GM18867 (cell line): ENCODE measurements around the gene HNRNPDL.
A peak's percentile ranks its signal among the peaks of the same experiment; 100 is the strongest.
"Not testable (repeated sequence)": the region's sequence is repeated elsewhere in the genome, so short reads cannot be mapped to it uniquely, and the experiment has no call there.

Source experiments
- ATAC-seq: cut with Tn5 transposase; IDR thresholded peaks from one replicate; pipeline ENCODE4 v1.9.1; 2021; ENCODE audit warnings: mild to moderate bottlenecking, moderate library complexity; ENCODE audit not compliant: unreplicated experiment

HNRNPDL gene

DNA sequence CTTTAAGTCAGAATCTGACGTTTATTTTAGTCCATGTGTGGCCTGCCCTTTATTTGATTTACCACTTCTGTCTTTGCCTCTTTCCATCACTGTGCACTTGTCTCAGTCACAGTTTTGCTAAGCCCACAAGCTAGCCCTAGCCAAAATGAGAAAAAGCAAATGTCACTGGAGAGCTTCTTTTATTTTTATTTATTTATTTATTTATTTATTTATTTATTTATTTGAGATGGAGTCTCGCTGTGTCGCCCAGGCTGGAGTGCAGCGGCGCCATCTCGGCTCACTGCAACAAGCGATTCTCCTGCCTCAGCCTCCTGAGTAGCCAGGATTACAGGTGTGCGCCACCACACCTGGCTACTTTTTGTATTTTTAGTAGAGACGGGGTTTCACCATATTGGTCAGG, 40.2 kb downstream of the HNRNPDL start:
- ATAC-seq = not testable (repeated sequence)

DNA sequence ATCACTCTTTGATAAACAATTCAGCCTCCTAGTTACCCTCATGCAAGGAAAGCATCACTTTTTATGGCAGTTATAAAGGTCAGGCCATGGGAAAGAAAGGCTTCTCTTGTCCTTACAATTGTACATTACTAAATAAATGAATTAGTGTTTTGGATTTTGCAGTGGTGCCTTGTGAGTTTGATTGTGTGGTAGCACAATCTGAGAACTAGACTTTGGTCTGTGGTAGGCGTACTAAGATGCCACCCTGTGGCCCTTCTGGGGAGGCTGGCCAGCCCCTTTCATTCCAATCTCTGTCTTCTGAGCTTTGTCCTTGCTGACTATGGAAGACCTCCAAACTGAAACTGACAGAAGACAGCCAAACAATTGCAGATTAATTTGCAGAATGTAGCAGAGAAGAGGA, 41.9 kb downstream of the HNRNPDL start:
- ATAC-seq = no peak

DNA sequence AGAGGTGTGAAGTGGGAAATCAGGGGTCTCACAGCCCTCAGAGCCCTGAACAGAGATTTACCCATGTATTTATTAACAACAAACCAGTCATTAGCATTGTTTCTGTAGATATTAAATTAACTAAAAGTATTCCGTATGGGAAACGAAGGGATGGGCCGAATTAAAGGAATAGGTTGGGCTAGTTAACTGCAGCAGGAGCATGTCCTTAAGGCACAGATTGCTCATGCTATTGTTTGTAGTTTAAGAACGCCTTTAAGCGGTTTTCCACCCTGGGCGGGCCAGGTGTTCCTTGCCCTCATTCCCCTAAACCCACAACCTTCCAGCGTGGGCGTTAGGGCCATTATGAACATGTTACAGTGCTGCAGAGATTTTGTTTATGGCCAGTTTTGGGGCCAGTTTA, 44.0 kb downstream of the HNRNPDL start:
- not testable (repeated sequence) for ATAC-seq

GRCh38 chr4:82382751-82383150, 47.5 kb downstream of the HNRNPDL start:
- ATAC-seq = no peak

DNA sequence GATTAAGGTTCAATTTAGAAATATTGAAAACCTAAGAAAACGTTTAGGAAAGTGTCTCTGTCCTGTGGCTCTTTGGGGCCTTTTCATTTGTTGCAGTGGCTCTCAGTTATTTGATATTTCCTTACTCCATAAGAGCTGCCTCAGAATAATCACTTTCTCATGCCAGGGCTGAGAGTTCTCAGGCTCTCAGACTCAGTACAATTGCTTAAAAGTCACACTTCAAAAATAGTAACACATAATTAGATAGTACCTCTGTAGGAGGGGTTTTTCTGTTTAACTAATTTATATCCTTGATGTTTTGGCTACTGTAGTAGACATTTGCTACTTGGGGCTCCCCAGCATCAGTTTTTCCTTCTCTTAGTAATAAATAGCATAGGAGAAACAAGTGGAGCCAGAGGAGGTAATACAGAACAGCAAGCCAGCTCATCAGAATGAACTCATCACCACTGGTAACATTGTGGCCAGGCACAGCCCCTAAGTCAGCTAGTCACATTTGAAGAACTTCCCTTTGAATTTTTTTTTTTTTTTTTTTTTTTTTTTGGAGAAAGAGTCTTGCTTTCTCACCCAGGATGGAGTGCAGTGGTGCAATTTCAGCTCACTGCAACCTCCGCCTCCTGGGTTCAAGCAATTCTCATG, 48.5 kb downstream of the HNRNPDL start:
- ATAC-seq = no peak

DNA sequence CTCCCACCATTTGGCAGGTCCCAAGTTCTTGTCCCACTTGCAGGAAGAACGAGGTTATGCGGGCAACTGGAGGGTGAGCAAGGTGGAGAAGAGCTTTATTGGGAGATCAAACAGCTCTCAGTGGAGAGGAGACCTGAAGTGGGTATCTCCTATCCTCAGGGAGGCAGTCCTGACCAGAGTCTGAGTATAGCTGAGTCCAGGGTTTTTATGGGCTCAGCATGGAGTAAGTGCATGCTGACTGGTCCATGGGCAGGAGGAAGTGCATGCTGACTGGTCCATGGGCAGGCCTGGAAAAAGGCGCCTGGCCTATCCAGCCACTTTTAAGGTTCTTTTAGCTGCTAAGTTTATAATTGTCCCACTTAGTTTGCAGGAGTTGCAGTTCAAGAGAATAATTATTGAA, 49.0 kb downstream of the HNRNPDL start:
- ATAC-seq = no peak

GRCh38 chr4:82380831-82381230, 49.4 kb downstream of the HNRNPDL start:
- ATAC-seq = no peak

DNA sequence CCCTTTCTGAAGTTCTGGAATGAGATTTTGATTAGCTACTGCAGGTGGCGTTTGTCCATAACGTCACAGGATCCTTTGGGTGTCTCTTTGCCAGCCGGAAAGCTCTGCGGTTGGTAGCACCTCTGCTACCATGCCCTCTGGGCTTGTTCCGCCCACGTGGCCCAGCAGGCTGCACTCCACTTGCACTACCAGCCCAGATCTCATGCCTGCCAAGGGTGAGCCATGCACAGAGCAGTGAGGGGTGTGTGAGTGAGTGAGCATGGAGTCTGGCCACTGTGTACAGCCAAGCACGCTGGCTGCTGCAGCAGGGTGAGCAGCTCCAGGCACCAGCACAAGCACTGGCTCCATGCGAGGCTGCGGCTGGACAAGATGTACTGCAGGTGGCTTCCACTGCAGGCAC, 49.9 kb downstream of the HNRNPDL start:
- no peak for ATAC-seq

GRCh38 chr4:82376109-82376508, 54.2 kb downstream of the HNRNPDL start:
- ATAC-seq = no peak

DNA sequence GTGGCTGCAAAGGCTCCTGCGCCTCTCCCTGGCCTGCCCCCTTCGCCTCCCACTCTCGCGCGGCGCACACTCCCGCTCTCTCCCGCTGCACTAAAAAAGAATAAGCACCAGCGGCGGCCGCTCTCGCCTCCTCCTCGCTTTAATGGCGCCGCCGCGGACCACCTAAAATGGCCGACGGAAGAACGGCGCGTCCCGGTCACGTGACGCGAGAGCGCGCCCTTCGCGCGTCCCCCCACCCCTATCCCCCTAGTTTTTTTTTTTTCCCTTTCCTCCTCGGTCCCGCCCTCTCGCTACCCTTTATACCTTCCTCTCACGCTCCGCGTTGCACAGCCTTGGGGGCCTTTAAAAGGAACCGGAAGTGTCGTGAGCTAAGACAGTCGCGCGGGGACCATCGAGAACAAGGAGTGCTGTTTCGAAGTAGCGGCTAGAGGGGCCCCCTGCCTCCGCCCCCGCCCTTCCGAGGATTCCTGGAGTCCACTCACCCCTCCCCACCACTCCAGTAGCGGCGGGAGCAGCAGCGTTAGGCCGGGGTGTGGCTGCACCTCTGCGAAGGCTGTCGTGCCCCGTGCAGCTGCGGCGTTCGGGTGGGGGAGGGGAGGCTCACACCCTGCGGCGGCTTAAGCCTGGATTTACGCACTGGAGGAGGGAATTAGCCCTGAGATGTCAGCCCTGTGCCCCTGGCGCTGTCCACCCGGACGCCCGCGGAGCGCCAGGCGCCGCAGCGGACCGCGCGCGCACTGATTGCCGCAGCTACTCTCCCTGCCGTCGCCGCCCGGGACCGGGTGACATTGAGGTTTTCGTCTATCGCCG, 56.2 kb downstream of the HNRNPDL start, which contains the start of gene HNRNPD:
Gene HNRNPD, minus strand, starts transcription at position 176 of the 810 bp plus-strand sequence. CDS start 313 bp downstream, outside the sequence.
- ATAC-seq = peak; percentile 91

GRCh38 chr4:82373486-82373815, 56.8 kb downstream of the HNRNPDL start:
- peak; percentile 23 for ATAC-seq
